ENCODE results near the gene CYP3A4.

Gene CYP3A4

GRCh38 chr7:99794585-99795502, 10.9 kb upstream of the CYP3A4 start:
- TF ChIP-seq MYC (IDR thresholded peaks at IDR 0.05; ENCODE audit: low read depth, low read length): no peak
- no peak for TF ChIP-seq POLR2A (IDR thresholded peaks at IDR 0.05; ENCODE audit: extremely low read depth, insufficient read length)
- no peak for TF ChIP-seq MAX (IDR thresholded peaks at IDR 0.05; ENCODE audit: low read depth, low read length)
- no peak for TF ChIP-seq CTCF (IDR thresholded peaks at IDR 0.05; ENCODE audit: low read depth, low read length)
- no peak overlapping the region for H3K4me3 ChIP-seq (ENCODE audit: low read depth, low read length)
- DNase-seq (ENCODE audit: low read depth): no peak

- no peak for DNase-seq (ENCODE audit: low read depth)
- no peak for TF ChIP-seq POLR2A (IDR thresholded peaks at IDR 0.05; ENCODE audit: extremely low read depth, insufficient read length)
- TF ChIP-seq CTCF (IDR thresholded peaks at IDR 0.05; ENCODE audit: low read depth, low read length): no peak
- TF ChIP-seq MAX (IDR thresholded peaks at IDR 0.05; ENCODE audit: low read depth, low read length): no peak
- TF ChIP-seq MYC (IDR thresholded peaks at IDR 0.05; ENCODE audit: low read depth, low read length): no peak
- no peak overlapping the region for H3K4me3 ChIP-seq (ENCODE audit: low read depth, low read length)
Measured at GRCh38 chr7:99793443-99793842, 9.5 kb upstream of the CYP3A4 start.

GRCh38 chr7:99792967-99793366, 9.0 kb upstream of the CYP3A4 start:
- no peak for DNase-seq (ENCODE audit: low read depth)
- no peak overlapping the region for H3K4me3 ChIP-seq (ENCODE audit: low read depth, low read length)
- no peak for TF ChIP-seq MAX (IDR thresholded peaks at IDR 0.05; ENCODE audit: low read depth, low read length)

- DNase-seq (ENCODE audit: low read depth): no peak
- H3K4me3 ChIP-seq (ENCODE audit: low read depth, low read length): no peak overlapping the region
- no peak for TF ChIP-seq CTCF (IDR thresholded peaks at IDR 0.05; ENCODE audit: low read depth, low read length)
- TF ChIP-seq POLR2A (IDR thresholded peaks at IDR 0.05; ENCODE audit: extremely low read depth, insufficient read length): no peak
- TF ChIP-seq MAX (IDR thresholded peaks at IDR 0.05; ENCODE audit: low read depth, low read length): no peak
- TF ChIP-seq MYC (IDR thresholded peaks at IDR 0.05; ENCODE audit: low read depth, low read length): no peak
Measured at GRCh38 chr7:99791667-99792369, 7.8 kb upstream of the CYP3A4 start.

- TF ChIP-seq MAX (IDR thresholded peaks at IDR 0.05; ENCODE audit: low read depth, low read length): no peak
- TF ChIP-seq POLR2A (IDR thresholded peaks at IDR 0.05; ENCODE audit: extremely low read depth, insufficient read length): no peak
- no peak for TF ChIP-seq MYC (IDR thresholded peaks at IDR 0.05; ENCODE audit: low read depth, low read length)
- no peak for TF ChIP-seq CTCF (IDR thresholded peaks at IDR 0.05; ENCODE audit: low read depth, low read length)
- no peak for DNase-seq (ENCODE audit: low read depth)
Measured at GRCh38 chr7:99791021-99791420, 7.0 kb upstream of the CYP3A4 start.

GRCh38 chr7:99790407-99790806, 6.4 kb upstream of the CYP3A4 start:
- TF ChIP-seq MAX (IDR thresholded peaks at IDR 0.05; ENCODE audit: low read depth, low read length): no peak
- no peak for DNase-seq (ENCODE audit: low read depth)
- no peak overlapping the region for H3K4me3 ChIP-seq (ENCODE audit: low read depth, low read length)

More at GRCh38 chr7:99791021-99791420, 7.0 kb upstream of the CYP3A4 start:
- H3K4me3 ChIP-seq (ENCODE audit: low read depth, low read length): no peak overlapping the region

All from NB4 (cell line).